Trophoblast cell (in vitro differentiated cells and primary cell): ENCODE results near the gene COL19A1.

Experiments used
- DNase-seq, 2 donors: peaks; one replicate each; pipeline ENCODE4 v3.0.0-alpha.2; 2016
- H2AFZ ChIP-seq: 2 replicates; pipeline ENCODE4 v1.6.1; 2013; ENCODE audit warnings: low read length, moderate library complexity, mild to moderate bottlenecking; ENCODE audit not compliant: insufficient read depth, poor library complexity
- H2AK5ac ChIP-seq: 2 replicates; pipeline ENCODE4 v1.6.1; 2013; ENCODE audit warnings: mild to moderate bottlenecking, low read length
- H2BK120ac ChIP-seq: 2 replicates; pipeline ENCODE4 v1.6.1; 2013; ENCODE audit warnings: low read length, mild to moderate bottlenecking, moderate library complexity; ENCODE audit not compliant: insufficient read depth, poor library complexity
- H2BK12ac ChIP-seq: 2 replicates; pipeline ENCODE4 v1.6.1; 2013; ENCODE audit warnings: mild to moderate bottlenecking, low read length, moderate library complexity
- H2BK5ac ChIP-seq: 2 replicates; pipeline ENCODE4 v1.6.1; 2013; ENCODE audit warnings: low read length, low read depth, moderate library complexity, mild to moderate bottlenecking; ENCODE audit not compliant: poor library complexity
- H3K14ac ChIP-seq: 2 replicates; pipeline ENCODE4 v1.6.1; 2013; ENCODE audit warnings: mild to moderate bottlenecking, low read length
- H3K18ac ChIP-seq: 2 replicates; pipeline ENCODE4 v1.6.1; 2013; ENCODE audit warnings: mild to moderate bottlenecking, low read length
- H3K23ac ChIP-seq: 2 replicates; pipeline ENCODE4 v1.6.1; 2013; ENCODE audit warnings: low read length
- H3K27ac ChIP-seq: 2 replicates; pipeline ENCODE4 v1.5.1; 2013; ENCODE audit warnings: low read depth, mild to moderate bottlenecking, inconsistent platforms, low read length, moderate library complexity
- H3K27me3 ChIP-seq: 2 replicates; pipeline ENCODE4 v1.6.1; 2013; ENCODE audit warnings: inconsistent platforms, mild to moderate bottlenecking, low read length, moderate library complexity; ENCODE audit not compliant: insufficient read depth
- H3K36me3 ChIP-seq, 2 experiments: 1 replicate in 1 of 2; 2 replicates in 1 of 2; pipeline ENCODE4 v1.6.1; 2013; ENCODE audit warnings: low read length in 2 of 2, mild to moderate bottlenecking in 2 of 2, moderate library complexity in 1 of 2; ENCODE audit not compliant: insufficient read depth in 2 of 2, control insufficient read depth in 1 of 2
- H3K4ac ChIP-seq: 2 replicates; pipeline ENCODE4 v1.6.1; 2013; ENCODE audit warnings: low read depth, mild to moderate bottlenecking, low read length, moderate library complexity
- H3K4me1 ChIP-seq, 2 experiments: 1 replicate in 1 of 2; 2 replicates in 1 of 2; pipeline ENCODE4 v1.6.1; 2013; ENCODE audit warnings: low read length in 2 of 2, mild to moderate bottlenecking in 2 of 2, moderate library complexity in 1 of 2; ENCODE audit not compliant: insufficient read depth in 2 of 2, control insufficient read depth in 1 of 2
- H3K4me2 ChIP-seq: 2 replicates; pipeline ENCODE4 v1.6.1; 2013; ENCODE audit warnings: inconsistent platforms, mild to moderate bottlenecking, low read length, moderate library complexity
- H3K4me3 ChIP-seq: 2 replicates; pipeline ENCODE4 v1.5.1; 2013; ENCODE audit warnings: mild to moderate bottlenecking, low read depth, low read length, inconsistent platforms
- H3K79me1 ChIP-seq: one replicate; pipeline ENCODE4 v1.6.1; 2013; ENCODE audit warnings: low read length
- H3K79me2 ChIP-seq: 2 replicates; pipeline ENCODE4 v1.6.1; 2013; ENCODE audit warnings: low read length, mild to moderate bottlenecking; ENCODE audit not compliant: control insufficient read depth, insufficient read depth, poor library complexity
- H3K9ac ChIP-seq: 2 replicates; pipeline ENCODE4 v1.6.1; 2013; ENCODE audit warnings: mild to moderate bottlenecking, low read length
- H3K9me3 ChIP-seq: 2 replicates; pipeline ENCODE4 v1.6.1; 2013; ENCODE audit warnings: low read depth, mild to moderate bottlenecking, control low read depth, inconsistent platforms, low read length; ENCODE audit not compliant: insufficient read depth
- H4K12ac ChIP-seq: 2 replicates; pipeline ENCODE4 v1.6.1; 2013; ENCODE audit warnings: low read depth, mild to moderate bottlenecking, low read length, moderate library complexity
- H4K8ac ChIP-seq: 2 replicates; pipeline ENCODE4 v1.6.1; 2013; ENCODE audit warnings: low read depth, mild to moderate bottlenecking, low read length, moderate library complexity
- H4K91ac ChIP-seq: one replicate; pipeline ENCODE4 v1.6.1; 2013; ENCODE audit warnings: low read depth, mild to moderate bottlenecking, low read length, moderate library complexity
- WGBS: extraction: QIAGEN DNeasy Blood & Tissue Kit; methylation state at CpG from one replicate; pipeline ENCODE4 v1.1.7; 2013; ENCODE audit warnings: missing lambda C conversion rate; ENCODE audit not compliant: insufficient read length, insufficient coverage; ENCODE audit errors: extremely low coverage; 5-methylcytosine and 5-hydroxymethylcytosine counted together

COL19A1 gene

GRCh38 chr6:70124443-70124842 lies 258.1 kb downstream of the COL19A1 start:
- no CpG with 5 or more reads among the region's 1 CpG for WGBS
- no peak overlapping the region for H3K4me2 ChIP-seq
- no peak overlapping the region for H2BK5ac ChIP-seq
- no peak overlapping the region for H3K14ac ChIP-seq
- no peaks in the 10 kb centered on the region for H3K79me1 ChIP-seq
- no peaks in the 10 kb centered on the region for H3K4me1 ChIP-seq
- H2AK5ac ChIP-seq = no peak overlapping the region
- no peak overlapping the region for H3K9ac ChIP-seq
- no peak overlapping the region for H2AFZ ChIP-seq
- no peak overlapping the region for H4K8ac ChIP-seq
- no peaks in the 10 kb centered on the region for H3K79me2 ChIP-seq
- H3K18ac ChIP-seq = no peak overlapping the region
- H3K23ac ChIP-seq = no peak overlapping the region
- no peaks in the 10 kb centered on the region for H3K36me3 ChIP-seq
- no peaks in the 10 kb centered on the region for H3K9me3 ChIP-seq
- H3K27ac ChIP-seq = no peak overlapping the region
- DNase-seq = no peak
- no peak overlapping the region for H3K4ac ChIP-seq
- H4K12ac ChIP-seq = no peak overlapping the region
- no peak overlapping the region for H4K91ac ChIP-seq
- no peak overlapping the region for H2BK120ac ChIP-seq
- H3K4me3 ChIP-seq = no peak overlapping the region
- H2BK12ac ChIP-seq = no peak overlapping the region
- no peaks in the 10 kb centered on the region for H3K27me3 ChIP-seq

DNA sequence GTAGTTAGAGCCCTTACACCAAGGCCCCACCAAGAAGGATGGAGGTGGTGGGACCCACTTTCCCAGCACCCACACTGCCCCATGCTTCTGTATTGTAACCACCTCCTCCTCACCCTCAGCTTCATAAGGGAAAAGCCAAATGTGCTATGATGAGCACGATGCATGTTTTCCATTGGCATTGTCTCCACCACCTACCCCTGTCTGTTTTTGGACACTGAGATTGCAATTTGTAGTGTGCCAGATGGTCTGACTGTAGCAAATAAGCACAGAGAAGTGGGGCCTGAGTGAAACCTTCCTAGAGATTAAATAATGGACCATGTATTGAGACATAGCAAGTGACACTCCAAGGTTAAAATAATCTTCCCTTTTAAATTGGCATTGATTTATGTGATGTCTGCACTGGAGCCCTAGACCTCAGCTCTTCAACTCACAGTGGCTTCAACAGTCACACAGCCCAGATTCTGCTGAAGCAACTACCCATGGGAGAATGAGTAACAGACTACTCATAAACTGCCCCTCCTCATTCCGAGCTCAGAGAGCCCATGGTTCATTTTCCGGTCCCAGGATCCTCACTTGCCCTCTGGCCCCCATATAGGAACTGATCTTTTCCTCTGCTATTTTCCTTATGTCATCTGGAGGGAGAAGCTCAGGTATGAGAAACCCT lies 258.7 kb downstream of the COL19A1 start:
- H3K36me3 ChIP-seq = no peaks in the 10 kb centered on the region
- H2AK5ac ChIP-seq = no peak overlapping the region
- WGBS = no CpG with 5 or more reads among the region's 3 CpGs
- H3K18ac ChIP-seq = no peak overlapping the region
- H3K4me1 ChIP-seq = no peaks in the 10 kb centered on the region
- H3K27me3 ChIP-seq = no peaks in the 10 kb centered on the region
- H4K8ac ChIP-seq = no peak overlapping the region
- no peak overlapping the region for H3K4me2 ChIP-seq
- H3K79me1 ChIP-seq = no peaks in the 10 kb centered on the region
- H2BK12ac ChIP-seq = no peak overlapping the region
- no peak overlapping the region for H3K23ac ChIP-seq
- no peak overlapping the region for H3K4me3 ChIP-seq
- H4K91ac ChIP-seq = no peak overlapping the region
- H2BK5ac ChIP-seq = no peak overlapping the region
- no peaks in the 10 kb centered on the region for H3K9me3 ChIP-seq
- H3K27ac ChIP-seq = no peak overlapping the region
- no peaks in the 10 kb centered on the region for H3K79me2 ChIP-seq
- no peak for DNase-seq
- H3K4ac ChIP-seq = no peak overlapping the region
- H3K14ac ChIP-seq = no peak overlapping the region
- H2AFZ ChIP-seq = no peak overlapping the region
- no peak overlapping the region for H2BK120ac ChIP-seq
- no peak overlapping the region for H3K9ac ChIP-seq
- no peak overlapping the region for H4K12ac ChIP-seq

DNA sequence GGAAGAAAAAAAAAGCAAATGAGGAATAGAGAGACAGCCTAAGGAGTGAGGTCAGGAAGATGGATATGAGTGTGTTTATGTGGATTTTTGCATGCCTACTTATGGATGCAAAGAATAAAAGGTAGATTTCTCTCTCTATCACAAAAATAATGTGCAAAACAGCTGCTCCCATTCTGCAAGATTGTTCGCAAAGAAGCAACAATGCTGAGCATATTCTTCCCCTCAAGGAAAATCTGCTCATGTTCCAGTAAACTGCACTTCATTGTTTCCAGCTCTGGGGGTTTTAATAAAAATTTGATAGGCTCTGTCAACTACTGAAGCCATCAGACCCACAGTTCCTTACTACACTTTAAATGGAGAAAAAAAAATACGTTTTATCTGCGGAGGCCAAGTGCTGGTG lies 259.2 kb downstream of the COL19A1 start:
- Histone ChIP-seq H3K4me3 (no peak overlapping the region), H3K4me2 (no peak overlapping the region), H3K36me3 (no peaks in the 10 kb centered on the region), H3K4ac (no peak overlapping the region), H3K14ac (no peak overlapping the region), H3K27me3 (no peaks in the 10 kb centered on the region), H3K4me1 (no peaks in the 10 kb centered on the region), H3K79me2 (no peaks in the 10 kb centered on the region), H3K27ac (no peak overlapping the region), H3K9me3 (no peaks in the 10 kb centered on the region), H3K23ac (no peak overlapping the region), H3K9ac (no peak overlapping the region), H2BK120ac (no peak overlapping the region), H3K79me1 (no peaks in the 10 kb centered on the region), H2BK12ac (no peak overlapping the region), H4K12ac (no peak overlapping the region), H4K8ac (no peak overlapping the region), H2AK5ac (no peak overlapping the region), H4K91ac (no peak overlapping the region), H3K18ac (no peak overlapping the region), H2AFZ (no peak overlapping the region), H2BK5ac (no peak overlapping the region)
- DNase-seq = no peak
- WGBS = no CpG with 5 or more reads among the region's 3 CpGs

DNA sequence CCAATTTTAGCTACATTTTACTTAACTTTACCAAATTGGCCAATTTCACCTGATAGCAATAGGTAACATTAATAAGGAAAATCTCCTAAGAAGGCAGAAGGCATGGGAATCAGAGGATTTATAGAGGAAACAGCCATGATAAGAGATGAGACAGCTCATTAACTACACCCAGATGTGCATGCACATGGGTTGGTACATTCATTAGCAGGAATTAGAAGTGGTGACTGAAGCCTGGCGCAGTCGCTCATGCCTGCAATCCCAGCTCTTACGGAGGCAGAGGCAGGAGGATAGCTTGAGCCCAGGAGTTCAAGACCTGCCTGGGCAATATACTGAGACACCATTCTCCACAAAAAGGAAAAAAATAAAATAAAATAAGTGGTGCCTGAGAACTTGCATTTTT lies 263.0 kb downstream of the COL19A1 start:
- H3K36me3 ChIP-seq = no peaks in the 10 kb centered on the region
- H2AFZ ChIP-seq = no peak overlapping the region
- H3K79me1 ChIP-seq = no peaks in the 10 kb centered on the region
- no peak overlapping the region for H4K12ac ChIP-seq
- DNase-seq = no peak
- H3K4me3 ChIP-seq = no peak overlapping the region
- no peak overlapping the region for H2BK5ac ChIP-seq
- no peak overlapping the region for H3K23ac ChIP-seq
- no peak overlapping the region for H2AK5ac ChIP-seq
- no peak overlapping the region for H2BK12ac ChIP-seq
- H3K9ac ChIP-seq = no peak overlapping the region
- no peaks in the 10 kb centered on the region for H3K79me2 ChIP-seq
- no peak overlapping the region for H3K4ac ChIP-seq
- no peak overlapping the region for H3K4me2 ChIP-seq
- no peak overlapping the region for H4K91ac ChIP-seq
- H3K27ac ChIP-seq = no peak overlapping the region
- no peak overlapping the region for H3K18ac ChIP-seq
- H4K8ac ChIP-seq = no peak overlapping the region
- no peaks in the 10 kb centered on the region for H3K9me3 ChIP-seq
- H3K27me3 ChIP-seq = no peaks in the 10 kb centered on the region
- WGBS = no CpG with 5 or more reads among the region's 3 CpGs
- H3K4me1 ChIP-seq = no peaks in the 10 kb centered on the region
- H3K14ac ChIP-seq = no peak overlapping the region
- H2BK120ac ChIP-seq = no peak overlapping the region
